ENCODE measurements around the gene CFI.
A peak's percentile ranks its signal among the peaks of the same experiment; 100 is the strongest.

CFI gene

DNA sequence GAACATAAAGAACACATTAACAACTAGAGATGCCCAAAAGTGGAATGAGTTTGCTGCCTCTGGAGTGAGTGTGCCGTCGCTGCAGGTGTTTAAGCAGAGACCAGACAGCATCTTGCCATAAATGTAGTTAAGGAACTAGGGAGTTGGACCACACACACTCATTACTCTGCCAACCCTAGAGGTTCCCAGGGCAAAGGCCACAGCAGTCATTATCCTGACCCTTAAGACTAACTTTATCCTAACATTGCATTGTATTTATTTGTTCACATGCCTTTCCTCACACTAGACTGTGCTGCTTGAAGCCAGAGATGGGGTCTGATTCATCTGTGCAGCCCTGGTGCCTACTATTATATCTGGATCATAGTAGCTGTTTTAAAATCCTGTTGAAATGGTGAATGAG lies 55.1 kb downstream of the CFI start:
- no peak for TF ChIP-seq CTCF (conservative IDR thresholded peaks at IDR 0.05)
- H3K27ac ChIP-seq = no peak overlapping the region

DNA sequence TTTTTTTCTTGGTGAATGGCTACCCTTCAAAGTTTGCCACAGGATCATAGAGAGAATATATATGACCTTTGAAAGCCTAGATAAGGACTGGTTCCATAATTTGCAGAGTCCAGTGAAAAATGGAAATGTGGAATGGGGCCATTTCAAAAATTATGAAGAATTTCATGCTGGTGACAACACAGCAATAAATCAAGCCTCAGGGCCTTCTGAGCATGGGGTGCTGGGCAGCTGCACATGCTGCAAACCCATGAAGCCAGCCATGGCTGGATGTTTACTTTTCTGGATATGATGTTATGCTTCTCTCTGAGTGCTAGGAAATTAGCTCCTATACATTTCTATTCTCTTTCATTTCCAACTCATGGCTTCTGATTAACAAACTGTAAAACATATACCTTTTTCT lies 56.0 kb downstream of the CFI start:
- H3K27ac ChIP-seq = no peak overlapping the region
- no peak for TF ChIP-seq CTCF (conservative IDR thresholded peaks at IDR 0.05)

GRCh38 chr4:109739547-109739946 lies 62.3 kb downstream of the CFI start:
- TF ChIP-seq CTCF (conservative IDR thresholded peaks at IDR 0.05) = no peak
- no peak overlapping the region for H3K27ac ChIP-seq

DNA sequence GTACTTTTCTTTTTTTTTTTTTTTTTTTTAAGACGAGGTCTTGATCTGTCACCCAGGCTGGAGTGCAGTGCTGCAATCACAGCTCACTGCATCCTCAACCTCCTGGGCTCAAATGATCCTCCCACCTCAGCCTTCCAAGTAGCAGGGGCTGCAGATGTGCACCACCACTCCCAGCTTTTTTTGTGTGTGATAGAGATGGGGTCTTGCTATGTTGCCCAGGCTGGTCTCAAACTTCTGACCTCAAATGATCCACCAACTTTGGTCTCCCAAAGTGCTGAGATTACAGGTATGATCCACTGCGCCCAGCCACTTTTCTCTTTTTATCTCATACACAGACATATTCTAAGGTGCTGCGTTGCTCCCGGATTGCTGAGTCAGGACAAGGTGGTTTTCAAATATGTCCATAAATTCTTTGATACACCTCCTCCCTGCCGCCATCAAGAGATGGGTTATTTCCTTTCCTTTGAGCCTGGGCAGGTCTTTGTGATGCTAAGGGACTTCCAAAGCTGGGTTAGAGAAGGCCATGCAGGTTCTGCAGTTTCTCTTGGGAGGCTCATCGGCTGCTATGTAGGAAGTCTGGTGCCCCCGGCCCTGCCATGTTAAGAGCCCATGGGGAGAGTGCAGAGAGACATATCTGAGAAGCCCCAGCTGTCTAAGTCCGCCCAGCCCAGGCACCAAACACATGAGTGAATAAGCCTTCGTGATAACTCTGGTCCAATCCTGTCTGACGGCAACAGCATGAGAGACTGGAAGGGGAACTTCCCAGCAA lies 63.5 kb downstream of the CFI start:
- H3K27ac ChIP-seq = no peak overlapping the region
- no peak for TF ChIP-seq CTCF (conservative IDR thresholded peaks at IDR 0.05)

- no peak for TF ChIP-seq CTCF (conservative IDR thresholded peaks at IDR 0.05)
- no peak overlapping the region for H3K27ac ChIP-seq
These were observed 66.0 kb downstream of the CFI start for GRCh38 chr4:109735566-109736365.

DNA sequence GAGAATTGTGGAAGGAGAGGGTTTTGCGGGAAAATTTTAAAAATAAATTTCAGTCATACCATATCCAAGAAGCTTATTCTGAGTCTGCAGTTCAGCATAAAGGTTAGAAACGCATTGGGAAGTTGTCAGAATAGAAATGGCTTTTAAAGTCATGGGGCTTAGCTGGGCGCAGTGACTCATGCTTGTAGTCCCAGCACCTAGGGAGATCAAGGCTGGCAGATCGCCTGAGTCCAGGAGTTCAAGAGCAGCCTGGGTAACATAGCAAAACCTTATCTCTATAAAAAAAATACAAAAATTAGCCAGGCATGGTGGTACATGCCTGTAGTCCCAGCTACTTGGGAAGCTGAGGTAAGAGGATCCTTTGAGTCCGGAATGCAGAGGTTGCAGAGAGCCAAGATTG lies 68.1 kb downstream of the CFI start:
- TF ChIP-seq CTCF (conservative IDR thresholded peaks at IDR 0.05) = no peak
- no peak overlapping the region for H3K27ac ChIP-seq

- no peak for TF ChIP-seq CTCF (conservative IDR thresholded peaks at IDR 0.05)
These were observed 70.9 kb downstream of the CFI start for GRCh38 chr4:109730619-109731545.

More at GRCh38 chr4:109730619-109731545, 70.9 kb downstream of the CFI start:
- peak overlapping the region; percentile 85 for H3K27ac ChIP-seq

All from VCaP (cell line).